ENCODE data around the gene SDK1.

SDK1 gene

DNA sequence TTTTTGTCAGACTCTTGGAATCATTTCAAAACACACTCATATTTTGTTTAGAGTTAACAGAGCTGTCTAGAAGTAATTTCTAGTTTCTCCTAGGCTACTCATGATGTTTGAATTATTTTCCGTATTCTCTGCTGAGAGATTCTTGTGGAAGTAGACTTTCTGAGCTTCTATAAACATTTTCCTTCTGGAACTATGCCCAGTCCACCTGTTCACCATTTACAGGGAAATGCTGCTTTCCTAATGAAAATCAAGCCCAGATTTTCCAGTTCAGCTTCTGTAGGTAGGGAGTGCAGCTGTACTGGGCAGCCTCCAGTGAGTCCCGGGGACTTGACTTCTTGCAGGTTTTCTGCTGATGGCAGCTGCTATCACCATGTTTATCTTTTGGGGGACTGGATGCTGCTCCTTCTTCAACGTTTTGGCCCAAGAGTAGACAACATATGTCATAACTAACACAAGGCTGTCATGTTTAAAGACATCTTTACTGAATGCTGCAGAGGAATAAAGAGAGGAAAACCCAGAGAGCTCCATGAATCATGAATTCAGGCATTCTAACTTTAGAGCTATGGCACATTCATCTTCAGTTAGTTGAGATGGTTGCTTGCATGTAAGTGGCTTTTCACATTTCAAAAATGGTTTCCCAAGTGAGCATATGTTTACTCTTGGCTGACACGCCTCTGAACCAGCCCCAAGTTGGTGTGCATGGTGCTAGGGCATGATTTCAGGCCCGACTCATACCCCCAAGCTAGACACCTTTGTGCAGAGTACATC, 85.6 kb downstream of the SDK1 start:
- H3K4me3 ChIP-seq (ENCODE audit: control insufficient read depth, low read depth, low read length), result no peak overlapping the region
- TF ChIP-seq CTCF (conservative IDR thresholded peaks at IDR 0.05; ENCODE audit: control insufficient read depth, insufficient read depth, low read depth, low read length), result no peak
- no peak for DNase-seq (ENCODE audit: low read depth)

- peak; percentile 6 for DNase-seq (ENCODE audit: low read depth)
- no peak overlapping the region for H3K4me3 ChIP-seq (ENCODE audit: control insufficient read depth, low read depth, low read length)
- no peak for TF ChIP-seq CTCF (conservative IDR thresholded peaks at IDR 0.05; ENCODE audit: control insufficient read depth, insufficient read depth, low read depth, low read length)
These were observed 92.8 kb downstream of the SDK1 start for GRCh38 chr7:3393862-3394261.

- no peak for TF ChIP-seq CTCF (conservative IDR thresholded peaks at IDR 0.05; ENCODE audit: control insufficient read depth, insufficient read depth, low read depth, low read length)
- no peak overlapping the region for H3K4me3 ChIP-seq (ENCODE audit: control insufficient read depth, low read depth, low read length)
- no peak for DNase-seq (ENCODE audit: low read depth)
These were observed 96.3 kb downstream of the SDK1 start for GRCh38 chr7:3397324-3397723.

- peak; percentile 22 for DNase-seq (ENCODE audit: low read depth)
- peak; percentile 21 for TF ChIP-seq CTCF (conservative IDR thresholded peaks at IDR 0.05; ENCODE audit: control insufficient read depth, insufficient read depth, low read depth, low read length)
These were observed 98.8 kb downstream of the SDK1 start for GRCh38 chr7:3399858-3400257.

DNA sequence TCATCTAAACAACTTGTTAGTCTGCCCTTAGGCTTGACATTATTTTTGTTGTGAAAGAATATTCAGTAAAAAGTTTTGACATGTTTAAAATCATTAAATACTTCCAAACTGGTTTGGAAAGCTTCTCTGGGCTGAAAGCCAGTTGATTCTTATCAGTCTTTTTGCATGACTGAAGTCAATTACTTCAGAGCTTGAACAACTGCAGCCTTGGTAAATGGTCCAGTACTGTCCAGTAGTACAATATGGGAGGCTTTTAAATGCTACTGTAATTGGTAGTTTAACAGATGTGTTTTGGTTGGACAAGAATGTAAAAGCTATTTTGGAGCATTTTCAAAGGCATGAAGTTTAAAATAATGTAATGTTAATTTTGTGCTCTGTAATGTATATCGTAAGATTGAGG, 103.4 kb downstream of the SDK1 start:
- no peak overlapping the region for H3K4me3 ChIP-seq (ENCODE audit: control insufficient read depth, low read depth, low read length)
- DNase-seq (ENCODE audit: low read depth), result peak; percentile 5

More at GRCh38 chr7:3399858-3400257, 98.8 kb downstream of the SDK1 start:
- H3K4me3 ChIP-seq (ENCODE audit: control insufficient read depth, low read depth, low read length), result no peak overlapping the region

GRCh38 chr7:3408814-3409595, 108.0 kb downstream of the SDK1 start:
- H3K4me3 ChIP-seq (ENCODE audit: control insufficient read depth, low read depth, low read length), result no peak overlapping the region
- no peak for DNase-seq (ENCODE audit: low read depth)
- no peak for TF ChIP-seq CTCF (conservative IDR thresholded peaks at IDR 0.05; ENCODE audit: control insufficient read depth, insufficient read depth, low read depth, low read length)

More for the DNA sequence above, 103.4 kb downstream of the SDK1 start:
- TF ChIP-seq CTCF (conservative IDR thresholded peaks at IDR 0.05; ENCODE audit: control insufficient read depth, insufficient read depth, low read depth, low read length), result no peak

Measured in fibroblast of mammary gland (primary cell).